Cardiac muscle cell (in vitro differentiated cells and primary cell): ENCODE measurements around the gene RRP1. TPM values are rescaled to one million over a fixed set of nuclear protein-coding genes. Genes with fewer than 3 reads are reported as not detected.
"Not testable (repeated sequence)": the region's sequence is repeated elsewhere in the genome, so short reads cannot be mapped to it uniquely, and the experiment has no call there.

ENCODE experiments used
- DNase-seq, 2 donors: peaks; one replicate each; pipeline versions ENCODE4 v3.0.0 to v3.0.0-alpha.2; 2010 to 2017; ENCODE audit warnings: low read depth in 1 of 2, low spot score in 1 of 2
- H3K27ac ChIP-seq: fragments of 200-600 bp; sonication (generic); 2 replicates; pipeline ENCODE4 v1.5.1; 2016
- H3K27me3 ChIP-seq: fragments of 200-600 bp; sonication (generic); 2 replicates; pipeline ENCODE4 v1.6.0; 2016; ENCODE audit warnings: control low read depth
- H3K36me3 ChIP-seq: fragments of 200-600 bp; sonication (generic); 2 replicates; pipeline ENCODE4 v1.5.1; 2016; ENCODE audit warnings: control low read depth
- H3K4me1 ChIP-seq: fragments of 200-600 bp; sonication (generic); 2 replicates; pipeline ENCODE4 v1.8.1; 2017; ENCODE audit warnings: low read depth, mild to moderate bottlenecking, mixed run types
- H3K4me3 ChIP-seq: fragments of 200-600 bp; sonication (generic); 2 replicates; pipeline ENCODE4 v1.5.1; 2016; ENCODE audit warnings: mild to moderate bottlenecking
- H3K9me3 ChIP-seq: fragments of 200-600 bp; sonication (generic); 2 replicates; pipeline ENCODE4 v1.5.1; 2017; ENCODE audit warnings: low read depth, mild to moderate bottlenecking, control low read depth
- polyA plus RNA-seq: library from polyadenylated mRNA; unstranded; fragments of >200 nt; fragmentation: Nextera tagmentation; extraction: Ambion mirVana; gene quantifications from 2 replicates; pipeline ENCODE4 v1.2.1, GENCODE V29; 2016
- total RNA-seq: library from RNA; depleted of rRNA; stranded (reverse); fragments of >200 nt; gene quantifications from 2 replicates; pipeline ENCODE4 v1.2.3, GENCODE V29; 2016
- TF ChIP-seq, protein P1 (sequence below): IDR thresholded peaks from 2 replicates; pipeline ENCODE4 v1.5.1; 2012; ENCODE audit warnings: low read depth, mild to moderate bottlenecking, low read length

The RRP1 gene
- total and polyA plus RNA-seq, 2 experiments from 2014 or later, result 20.1 to 27.8 TPM

- TF ChIP-seq, protein P1, sequence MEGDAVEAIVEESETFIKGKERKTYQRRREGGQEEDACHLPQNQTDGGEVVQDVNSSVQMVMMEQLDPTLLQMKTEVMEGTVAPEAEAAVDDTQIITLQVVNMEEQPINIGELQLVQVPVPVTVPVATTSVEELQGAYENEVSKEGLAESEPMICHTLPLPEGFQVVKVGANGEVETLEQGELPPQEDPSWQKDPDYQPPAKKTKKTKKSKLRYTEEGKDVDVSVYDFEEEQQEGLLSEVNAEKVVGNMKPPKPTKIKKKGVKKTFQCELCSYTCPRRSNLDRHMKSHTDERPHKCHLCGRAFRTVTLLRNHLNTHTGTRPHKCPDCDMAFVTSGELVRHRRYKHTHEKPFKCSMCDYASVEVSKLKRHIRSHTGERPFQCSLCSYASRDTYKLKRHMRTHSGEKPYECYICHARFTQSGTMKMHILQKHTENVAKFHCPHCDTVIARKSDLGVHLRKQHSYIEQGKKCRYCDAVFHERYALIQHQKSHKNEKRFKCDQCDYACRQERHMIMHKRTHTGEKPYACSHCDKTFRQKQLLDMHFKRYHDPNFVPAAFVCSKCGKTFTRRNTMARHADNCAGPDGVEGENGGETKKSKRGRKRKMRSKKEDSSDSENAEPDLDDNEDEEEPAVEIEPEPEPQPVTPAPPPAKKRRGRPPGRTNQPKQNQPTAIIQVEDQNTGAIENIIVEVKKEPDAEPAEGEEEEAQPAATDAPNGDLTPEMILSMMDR, result no peak
- no peaks in the 10 kb centered on the region for H3K9me3 ChIP-seq
- DNase-seq, result no peak
- no peaks in the 10 kb centered on the region for H3K36me3 ChIP-seq
- no peak overlapping the region for H3K27ac ChIP-seq
- H3K27me3 ChIP-seq, result no peaks in the 10 kb centered on the region
- no peak overlapping the region for H3K4me3 ChIP-seq
- no peaks in the 10 kb centered on the region for H3K4me1 ChIP-seq
Measured at GRCh38 chr21:43835861-43836260, 46.5 kb downstream of the RRP1 start.

- Histone ChIP-seq H3K9me3 (no peaks in the 10 kb centered on the region), H3K27ac (no peak overlapping the region), H3K4me3 (no peak overlapping the region), H3K36me3 (no peaks in the 10 kb centered on the region), H3K27me3 (no peaks in the 10 kb centered on the region), H3K4me1 (no peaks in the 10 kb centered on the region)
- DNase-seq, result no peak
- TF ChIP-seq, protein P1, result no peak
Measured at GRCh38 chr21:43836616-43837015, 47.2 kb downstream of the RRP1 start.

- Histone ChIP-seq H3K27me3 (no peaks in the 10 kb centered on the region), H3K9me3 (no peaks in the 10 kb centered on the region), H3K4me3 (no peak overlapping the region), H3K4me1 (no peaks in the 10 kb centered on the region), H3K36me3 (no peaks in the 10 kb centered on the region), H3K27ac (no peak overlapping the region)
- TF ChIP-seq, protein P1, result no peak
- DNase-seq, result no peak
Measured at GRCh38 chr21:43840259-43840658, 50.9 kb downstream of the RRP1 start.

- H3K9me3 ChIP-seq, result no peaks in the 10 kb centered on the region
- H3K27me3 ChIP-seq, result no peaks in the 10 kb centered on the region
- no peaks in the 10 kb centered on the region for H3K4me1 ChIP-seq
- TF ChIP-seq, protein P1, result no peak
- no peak for DNase-seq
- no peak overlapping the region for H3K27ac ChIP-seq
- no peak overlapping the region for H3K4me3 ChIP-seq
- no peaks in the 10 kb centered on the region for H3K36me3 ChIP-seq
Measured at GRCh38 chr21:43842742-43843141, 53.4 kb downstream of the RRP1 start.

GRCh38 chr21:43844906-43845305 lies 55.5 kb downstream of the RRP1 start:
- H3K4me3 ChIP-seq, H3K36me3 ChIP-seq, H3K4me1 ChIP-seq, H3K9me3 ChIP-seq, H3K27me3 ChIP-seq, DNase-seq, H3K27ac ChIP-seq: not testable (repeated sequence)

GRCh38 chr21:43845386-43845785 lies 56.0 kb downstream of the RRP1 start:
- no peak overlapping the region for H3K27ac ChIP-seq
- H3K9me3 ChIP-seq, result no peaks in the 10 kb centered on the region
- no peaks in the 10 kb centered on the region for H3K36me3 ChIP-seq
- no peaks in the 10 kb centered on the region for H3K27me3 ChIP-seq
- DNase-seq, result no peak
- TF ChIP-seq, protein P1, result no peak
- no peaks in the 10 kb centered on the region for H3K4me1 ChIP-seq
- no peak overlapping the region for H3K4me3 ChIP-seq
